ENCODE data around the gene DNAI7.

GRCh38 chr12:25182765-25183164 is 12.2 kb downstream of the DNAI7 start:
- TF ChIP-seq POLR2A (IDR thresholded peaks at IDR 0.05) (no peak), CTCF (IDR thresholded peaks at IDR 0.05) (no peak), EP300 (IDR thresholded peaks at IDR 0.05) (no peak)
